GM04503 (cell line): ENCODE results near the gene ZMYND19.
"Not testable (repeated sequence)": the region's sequence is repeated elsewhere in the genome, so short reads cannot be mapped to it uniquely, and the experiment has no call there.

Source experiments
- DNase-seq: peaks from one replicate; pipeline ENCODE4 v3.0.0-alpha.2; 2012; ENCODE audit warnings: low read depth

The ZMYND19 gene

DNA sequence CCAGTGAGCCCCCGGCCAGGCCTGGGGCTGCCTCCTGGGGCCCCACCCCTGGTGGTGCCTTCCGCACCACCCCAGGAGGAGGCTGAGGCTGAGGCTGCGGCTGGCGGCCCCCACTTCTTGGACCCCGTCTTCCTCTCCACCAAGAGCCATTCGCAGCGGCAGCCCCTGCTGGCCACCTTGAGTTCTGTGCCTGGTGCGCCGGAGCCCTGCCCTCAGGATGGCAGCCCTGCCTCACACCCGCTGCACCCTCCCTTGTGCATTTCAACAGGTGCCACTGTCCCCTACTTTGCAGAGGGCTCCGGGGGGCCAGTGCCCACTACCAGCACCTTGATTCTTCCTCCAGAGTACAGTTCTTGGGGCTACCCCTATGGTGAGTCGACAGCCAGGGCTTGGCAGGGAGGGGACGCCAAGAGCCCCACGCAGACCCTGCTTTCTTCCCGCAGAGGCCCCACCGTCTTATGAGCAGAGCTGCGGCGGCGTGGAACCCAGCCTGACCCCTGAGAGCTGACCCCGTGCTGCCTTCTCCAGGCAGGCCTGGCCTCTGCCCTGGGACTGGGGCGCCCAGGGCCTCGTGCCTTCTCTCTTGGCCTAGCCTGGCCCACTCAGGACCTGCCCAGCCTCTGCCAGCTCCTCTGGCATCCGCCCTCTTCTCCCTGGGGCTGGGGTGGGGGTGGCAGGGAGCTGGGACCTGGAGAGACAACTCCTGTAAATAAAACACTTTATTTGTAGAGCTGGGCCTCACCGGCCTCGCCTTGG is 24.5 kb upstream of the ZMYND19 start:
- no peak for DNase-seq

DNA sequence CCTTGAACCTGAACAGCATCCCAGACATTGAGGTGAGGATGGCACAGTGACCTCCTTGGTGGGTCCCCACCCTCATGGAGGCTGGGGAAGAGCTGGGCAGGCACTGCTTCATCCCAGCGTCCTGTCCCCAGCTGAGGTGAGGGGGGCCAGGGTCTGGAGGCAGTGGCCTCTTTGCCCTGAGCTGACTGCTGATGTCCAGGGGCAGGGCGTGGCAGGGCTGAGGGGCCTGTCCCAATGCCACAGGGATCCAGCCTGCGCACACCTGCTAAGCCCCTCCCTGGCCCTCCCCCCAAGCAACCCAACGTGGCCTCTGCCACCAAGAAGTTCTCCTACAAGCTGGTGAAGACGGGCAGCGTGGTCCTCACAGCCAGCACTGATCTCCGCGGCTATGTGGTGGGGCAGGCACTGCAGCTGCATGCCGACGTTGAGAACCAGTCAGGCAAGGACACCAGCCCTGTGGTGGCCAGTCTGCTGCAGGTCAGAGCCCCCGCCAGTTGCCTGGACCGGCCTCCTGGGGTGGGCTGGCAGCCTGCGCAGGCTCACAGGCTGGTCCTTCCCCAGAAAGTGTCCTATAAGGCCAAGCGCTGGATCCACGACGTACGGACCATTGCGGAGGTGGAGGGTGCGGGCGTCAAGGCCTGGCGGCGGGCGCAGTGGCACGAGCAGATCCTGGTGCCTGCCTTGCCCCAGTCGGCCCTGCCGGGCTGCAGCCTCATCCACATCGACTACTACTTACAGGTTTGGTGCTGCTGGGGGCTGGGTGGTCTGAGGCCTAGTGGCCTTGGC is 23.6 kb upstream of the ZMYND19 start:
- DNase-seq, result no peak

DNA sequence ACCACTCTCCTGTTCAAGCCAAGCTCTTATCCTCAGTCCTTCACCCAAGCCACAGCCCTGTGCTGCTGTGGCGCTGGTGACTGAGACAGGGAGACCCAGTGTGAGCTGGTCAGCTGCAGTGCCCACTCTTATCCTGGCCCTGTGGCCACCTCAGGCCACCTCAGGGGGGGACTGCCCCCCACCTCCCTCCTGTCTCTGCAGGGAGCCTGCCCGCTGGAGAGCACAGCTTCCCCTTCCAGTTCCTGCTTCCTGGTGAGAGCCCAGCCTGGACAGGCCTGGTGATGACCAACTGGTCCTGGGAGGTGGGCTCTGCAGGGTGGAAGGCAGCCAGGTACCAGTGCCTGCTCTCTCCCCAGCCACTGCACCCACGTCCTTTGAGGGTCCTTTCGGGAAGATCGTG is 22.9 kb upstream of the ZMYND19 start:
- no peak for DNase-seq

DNA sequence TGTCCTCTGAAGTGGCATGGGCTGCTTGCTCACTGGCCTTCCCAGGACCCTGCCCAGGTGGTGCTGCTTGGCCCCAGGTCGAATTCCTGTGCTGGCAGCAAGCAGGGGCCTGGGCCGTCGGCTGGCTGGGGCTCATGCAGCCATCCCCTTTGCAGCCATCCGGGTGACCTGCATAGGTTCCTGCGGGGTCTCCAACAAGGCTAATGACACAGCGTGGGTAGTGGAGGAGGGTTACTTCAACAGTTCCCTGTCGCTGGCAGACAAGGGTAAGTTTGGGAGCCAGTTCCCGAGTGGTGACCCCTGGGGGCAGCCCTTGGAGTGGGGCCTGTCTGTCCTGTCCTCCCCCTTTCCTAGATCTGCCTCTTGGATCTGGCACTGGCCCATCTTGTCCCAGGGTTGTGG is 22.4 kb upstream of the ZMYND19 start:
- no peak for DNase-seq

DNA sequence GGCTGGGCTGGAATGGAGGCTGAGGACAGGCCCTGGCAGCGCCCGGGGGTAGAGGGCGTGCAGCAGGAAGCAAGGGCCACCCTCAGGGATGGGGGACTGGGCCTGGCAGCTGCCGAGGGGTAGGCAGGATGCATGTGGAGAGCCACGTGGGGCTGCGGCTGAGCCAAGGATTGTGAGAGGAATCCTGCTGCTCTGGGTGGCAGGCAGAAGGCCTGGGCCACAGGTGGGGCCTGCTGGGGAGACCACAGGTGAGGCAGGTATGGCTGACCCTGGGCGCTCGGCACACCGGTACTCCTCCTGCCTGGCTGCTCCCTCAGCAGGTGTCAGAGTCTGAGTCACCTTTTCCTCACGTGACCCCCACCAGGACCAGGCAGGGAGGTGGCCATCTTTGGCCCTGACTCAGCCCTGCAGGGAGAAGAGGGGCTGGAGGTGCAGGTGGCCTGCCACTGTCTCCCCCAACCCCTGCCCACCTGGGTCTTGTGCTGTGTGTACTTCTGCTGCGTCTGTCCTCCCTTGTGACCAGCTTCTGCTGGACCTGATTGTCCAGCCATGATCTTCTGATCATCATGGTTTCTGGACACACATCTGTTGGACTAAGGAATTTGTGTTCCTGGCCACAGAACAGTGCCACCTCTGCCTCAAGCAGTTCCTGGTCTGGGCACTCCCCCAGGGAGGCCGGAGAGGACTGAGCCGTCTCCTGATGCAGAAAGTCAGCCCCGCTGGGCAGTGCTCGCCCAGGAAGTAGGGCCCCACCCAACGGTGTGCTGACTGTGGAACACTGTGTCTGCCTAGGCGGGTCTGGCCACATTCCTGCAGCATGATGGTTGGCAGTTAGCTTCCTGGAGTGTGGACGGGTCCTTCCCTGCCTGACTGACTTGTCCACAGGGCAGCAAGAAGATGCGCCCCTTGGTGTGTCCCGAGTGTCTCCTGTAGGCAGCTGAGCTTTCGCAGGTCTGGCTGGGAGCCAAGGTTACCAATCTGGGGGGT is 21.6 kb upstream of the ZMYND19 start:
- no peak for DNase-seq

DNA sequence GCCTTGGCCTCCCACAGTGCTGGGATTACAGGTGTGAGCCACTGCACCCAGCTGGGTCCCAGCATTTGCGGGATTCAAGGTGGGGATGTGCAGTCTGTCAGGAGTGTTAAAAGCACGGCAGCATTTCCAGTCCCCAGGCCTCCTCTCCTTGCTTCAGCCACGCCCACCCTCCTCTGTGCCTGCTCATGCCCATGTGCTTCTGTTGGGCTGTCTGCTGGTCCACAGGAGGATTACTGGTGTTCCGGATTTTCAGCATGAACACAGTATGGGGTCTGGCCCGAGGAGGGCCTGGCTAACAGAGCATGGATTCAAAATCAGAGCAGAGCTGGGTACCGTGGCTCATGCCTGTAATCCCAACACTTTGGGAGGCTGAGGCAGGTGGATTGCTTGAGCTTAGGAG is 20.6 kb upstream of the ZMYND19 start:
- DNase-seq, result no peak

DNA sequence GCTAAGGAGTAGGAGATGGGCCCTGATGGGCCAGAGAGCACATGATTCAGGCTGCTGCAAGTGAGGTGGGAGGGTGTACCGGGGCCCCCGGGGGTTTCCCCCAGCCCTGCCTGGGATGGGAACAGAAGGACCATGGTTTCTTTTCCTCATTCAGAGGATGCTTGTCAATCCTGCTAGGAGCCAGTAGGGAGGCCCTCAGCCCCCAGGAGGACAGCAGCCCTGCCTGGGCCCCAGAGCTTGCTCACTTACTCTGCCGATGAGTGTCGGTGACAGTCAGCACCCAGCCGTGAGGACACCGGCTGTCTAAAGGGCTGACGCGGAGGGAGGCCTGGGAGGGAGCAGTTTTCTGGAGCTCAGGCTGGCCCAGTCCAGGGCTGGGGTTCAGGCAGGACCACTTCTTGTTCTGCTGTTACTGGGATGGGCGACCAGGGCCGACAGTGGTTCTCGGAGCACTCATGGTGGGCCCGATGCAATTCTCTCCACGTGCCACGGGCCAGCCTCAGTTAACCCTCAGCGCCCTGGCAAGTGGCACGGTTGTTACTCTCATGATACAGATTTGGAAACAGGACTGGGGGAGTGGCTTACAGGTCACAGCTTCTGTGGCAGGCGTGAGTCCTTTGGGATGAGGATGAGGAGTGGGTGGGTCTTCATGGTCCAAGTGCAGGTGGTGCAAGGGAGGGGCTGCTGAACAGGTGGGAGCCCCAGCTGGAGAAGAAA is 17.0 kb upstream of the ZMYND19 start:
- no peak for DNase-seq

DNA sequence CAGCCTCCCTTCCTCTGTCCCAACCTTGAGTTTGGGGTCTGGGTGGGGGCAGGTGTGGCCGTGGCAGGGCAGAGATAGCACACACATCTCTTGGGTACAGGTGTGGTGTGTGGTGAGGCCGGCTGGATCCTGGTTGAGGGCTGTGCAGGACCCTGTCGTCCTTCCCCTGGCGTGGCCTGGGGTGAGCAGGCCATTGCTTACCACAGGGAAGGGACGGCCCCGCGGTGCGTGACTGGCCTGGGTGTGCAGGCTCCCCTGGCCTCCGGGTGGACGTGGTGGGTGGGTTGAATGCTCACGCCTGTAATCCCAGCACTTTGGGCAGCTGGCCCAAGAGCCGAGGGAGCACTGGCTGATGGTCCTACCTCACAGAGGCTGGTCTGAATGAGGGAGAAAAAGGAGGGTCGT is 16.4 kb upstream of the ZMYND19 start:
- DNase-seq, result no peak

DNA sequence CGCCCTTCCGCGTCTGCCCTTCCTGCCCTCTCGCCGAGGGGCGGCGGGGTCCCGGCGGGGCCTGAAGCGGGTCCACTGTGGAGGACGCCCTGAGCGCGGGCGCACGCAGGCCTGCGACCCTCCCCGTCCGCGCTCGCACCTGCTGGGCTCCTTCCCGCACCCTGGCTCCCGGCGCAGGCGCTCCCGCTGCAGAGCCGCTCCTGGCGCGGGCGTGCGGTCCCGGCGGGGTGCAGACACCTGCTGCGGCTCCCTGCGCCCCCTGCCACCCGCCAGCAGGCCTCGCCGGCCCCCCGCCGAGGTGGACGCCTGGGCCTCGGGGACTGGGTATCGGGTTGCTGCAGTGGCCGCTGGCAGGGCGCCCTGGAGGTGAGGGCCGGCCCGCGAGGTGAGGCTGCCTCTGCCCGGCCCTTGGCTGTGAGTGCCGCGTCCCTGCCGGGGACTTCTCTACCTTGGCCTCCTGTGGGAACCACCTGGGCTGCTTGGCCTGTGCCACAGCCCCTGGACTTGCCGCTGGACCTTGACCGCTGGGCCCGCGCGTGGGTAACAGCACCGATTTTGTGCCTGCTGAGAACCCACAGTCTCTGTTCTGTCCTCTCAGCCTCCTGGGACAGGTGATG is 15.8 kb upstream of the ZMYND19 start:
- DNase-seq, result no peak

DNA sequence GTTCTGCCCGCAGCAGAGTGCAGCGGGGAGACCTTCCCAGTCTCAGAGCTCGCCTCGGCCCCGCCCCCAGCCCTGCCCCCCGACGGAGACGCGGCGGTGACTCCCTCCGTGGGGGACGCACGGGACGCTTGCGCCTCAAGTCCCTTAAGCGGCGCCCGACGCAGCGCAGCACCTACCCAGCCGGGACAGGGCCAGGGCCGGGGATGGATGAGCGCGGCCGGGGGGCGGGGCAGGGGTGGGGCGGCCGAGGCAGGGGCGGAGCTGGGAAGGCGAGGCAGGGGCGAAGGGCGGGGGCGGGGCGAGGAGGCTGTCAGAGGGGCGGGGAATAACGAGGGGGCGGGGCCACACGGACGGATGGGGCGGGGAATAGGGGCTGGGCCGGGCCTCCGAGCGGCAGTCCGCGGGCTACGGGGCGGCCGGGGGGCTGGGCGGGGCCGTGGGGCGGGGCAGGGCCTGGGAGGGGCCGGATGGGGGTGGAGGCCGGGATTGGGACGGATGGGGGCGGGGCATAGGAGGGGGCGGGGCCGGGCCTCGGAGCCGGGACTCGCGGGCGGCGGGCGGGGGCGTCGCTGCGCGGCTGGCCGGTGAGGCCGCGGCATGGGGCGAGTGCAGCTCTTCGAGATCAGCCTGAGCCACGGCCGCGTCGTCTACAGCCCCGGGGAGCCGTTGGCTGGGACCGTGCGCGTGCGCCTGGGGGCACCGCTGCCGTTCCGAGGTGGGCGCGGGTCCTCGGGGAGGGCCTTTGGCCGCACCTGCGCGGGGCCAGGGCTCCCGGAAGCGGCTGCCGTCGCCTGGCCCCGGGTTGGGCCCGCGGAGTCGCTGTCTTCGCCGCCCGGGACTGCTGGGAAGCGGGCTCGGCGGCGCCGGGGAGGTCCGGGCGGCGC is 15.1 kb upstream of the ZMYND19 start, which contains the start of gene ARRDC1:
Gene ARRDC1, plus strand, starts transcription at position 566 of the 884 bp plus-strand sequence. Its CDS starts 32 bp downstream, at position 598.
- DNase-seq, result no peak

DNA sequence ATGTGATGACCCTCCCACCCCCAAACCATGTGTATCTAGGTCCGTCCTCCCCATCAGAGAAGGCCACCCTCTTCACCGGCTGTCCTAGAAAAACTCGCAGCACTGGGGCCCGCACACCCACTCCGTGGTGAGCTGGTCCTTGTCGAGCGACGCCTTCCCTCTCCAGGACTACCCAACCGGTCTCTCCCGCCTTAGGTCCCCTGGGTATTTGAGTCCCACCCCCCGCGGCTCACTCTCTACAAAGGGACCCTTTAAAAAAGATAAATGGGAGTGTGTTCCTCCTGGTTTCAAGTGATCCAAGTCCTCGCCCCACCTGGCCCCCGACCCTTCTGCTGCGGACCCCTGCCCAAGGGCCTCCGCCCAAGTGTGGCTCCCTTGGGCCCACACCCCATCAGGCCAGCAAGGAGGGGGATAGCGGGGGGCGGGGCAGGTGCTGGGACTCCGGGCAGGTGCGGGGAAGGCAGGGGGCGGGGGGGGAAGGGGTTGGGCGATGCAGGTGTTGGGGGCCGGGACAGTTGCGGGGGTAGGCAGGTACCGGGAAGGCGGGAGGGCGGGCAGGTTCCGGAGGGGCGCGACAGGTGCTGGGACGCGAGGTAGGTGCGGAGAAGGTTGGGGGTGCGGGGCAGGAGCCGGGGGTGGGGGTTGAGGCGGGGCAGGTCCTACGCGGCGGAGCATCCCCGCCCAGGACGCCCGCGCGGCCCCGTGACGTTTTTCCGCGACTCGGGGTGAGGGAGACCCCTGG is 14.2 kb upstream of the ZMYND19 start:
- no peak for DNase-seq

DNA sequence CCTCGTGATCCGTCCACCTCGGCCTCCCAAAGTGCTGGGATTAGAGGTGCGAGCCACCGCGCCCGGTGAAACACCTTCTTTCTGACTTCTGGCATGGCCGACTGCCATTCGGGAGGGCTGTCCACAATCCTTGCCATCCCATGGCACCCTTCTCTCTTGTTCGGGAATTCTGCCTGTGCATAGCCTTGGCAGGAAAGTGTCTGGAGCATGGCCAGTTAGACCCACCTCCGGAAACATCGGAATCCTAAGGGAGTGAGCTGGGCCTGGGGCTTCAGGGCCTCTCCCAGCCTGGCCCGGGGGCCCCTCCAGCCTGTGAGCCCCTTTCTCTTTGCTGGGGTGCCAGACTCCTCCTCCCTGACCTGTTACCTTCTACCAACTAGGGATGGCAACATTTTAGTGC is 13.6 kb upstream of the ZMYND19 start:
- no peak for DNase-seq

DNA sequence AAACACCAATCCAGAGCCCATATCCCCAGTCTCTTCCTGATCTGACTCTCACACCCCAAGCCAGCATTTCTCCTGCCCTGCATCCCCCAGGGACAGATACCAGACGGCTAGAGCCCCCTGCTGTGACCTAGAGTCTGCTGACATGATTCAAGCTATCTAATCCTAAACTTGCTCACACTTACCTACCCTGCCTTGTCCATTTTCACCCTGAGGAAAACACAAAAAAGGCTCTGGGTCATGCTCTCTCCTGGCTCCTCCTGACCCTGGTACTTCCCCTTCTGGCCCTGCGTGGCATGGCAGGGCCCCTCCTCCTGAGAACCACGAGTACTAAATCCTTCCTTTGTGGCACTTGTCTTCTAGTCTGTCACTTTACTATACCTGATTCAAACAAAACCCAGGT is 12.3 kb upstream of the ZMYND19 start:
- DNase-seq, result no peak

DNA sequence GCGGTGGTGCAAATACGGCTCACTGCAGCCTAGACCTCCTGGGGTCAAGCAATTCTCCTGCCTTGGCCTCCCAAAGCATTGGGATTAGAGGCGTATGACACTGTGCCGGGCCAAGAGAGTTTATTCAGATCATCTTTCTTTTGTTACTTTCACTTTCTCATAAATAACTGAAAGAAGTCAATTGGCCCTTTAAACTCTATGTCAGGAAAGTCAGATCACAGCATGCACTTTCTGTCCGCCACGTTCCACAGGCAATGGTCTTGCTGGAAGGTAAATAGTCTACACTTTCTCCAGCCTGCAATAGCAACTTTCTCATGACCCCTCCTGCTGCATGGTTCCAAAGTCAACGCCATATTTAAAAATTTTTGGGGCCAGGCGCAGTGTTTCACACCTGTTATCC is 8.6 kb upstream of the ZMYND19 start:
- DNase-seq, result no peak

DNA sequence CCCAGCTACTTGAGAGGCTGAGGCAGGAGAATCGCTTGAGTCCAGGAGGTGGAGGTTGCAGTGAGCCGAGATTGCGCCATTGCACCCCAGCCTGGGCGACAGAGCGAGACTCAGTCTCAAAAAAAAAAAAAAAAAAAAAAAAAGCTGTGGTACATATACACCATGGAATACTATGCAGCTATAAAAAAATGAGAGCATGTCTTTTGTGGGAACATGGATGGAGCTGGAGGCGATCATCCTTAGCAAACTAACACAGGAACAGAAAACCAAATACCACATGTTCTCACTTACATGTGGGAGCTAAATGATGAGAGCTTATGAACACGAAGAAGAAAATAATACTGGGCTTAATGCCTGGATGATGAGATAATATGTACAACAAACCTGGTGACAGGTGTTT is 6.3 kb upstream of the ZMYND19 start:
- not testable (repeated sequence) for DNase-seq

DNA sequence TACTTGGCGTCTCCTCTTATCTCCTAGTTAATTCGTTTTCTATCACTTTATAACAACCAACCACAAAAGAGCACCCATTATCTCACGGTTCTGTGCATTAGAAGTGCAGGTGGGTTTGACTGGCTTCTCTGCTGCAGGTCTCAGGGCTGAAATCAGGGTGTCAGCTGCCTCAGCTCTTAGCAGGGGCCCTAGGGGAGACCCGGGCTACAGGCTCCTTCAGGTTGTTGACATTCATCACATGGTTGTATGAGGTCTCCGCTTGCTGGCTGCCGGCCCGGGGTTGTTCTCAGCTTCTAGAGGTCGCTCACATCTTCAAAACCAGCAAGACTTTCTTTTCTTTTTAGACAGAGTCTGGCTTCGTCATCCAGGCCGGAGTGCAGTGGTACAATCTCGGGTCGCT is 2.9 kb upstream of the ZMYND19 start:
- no peak for DNase-seq

DNA sequence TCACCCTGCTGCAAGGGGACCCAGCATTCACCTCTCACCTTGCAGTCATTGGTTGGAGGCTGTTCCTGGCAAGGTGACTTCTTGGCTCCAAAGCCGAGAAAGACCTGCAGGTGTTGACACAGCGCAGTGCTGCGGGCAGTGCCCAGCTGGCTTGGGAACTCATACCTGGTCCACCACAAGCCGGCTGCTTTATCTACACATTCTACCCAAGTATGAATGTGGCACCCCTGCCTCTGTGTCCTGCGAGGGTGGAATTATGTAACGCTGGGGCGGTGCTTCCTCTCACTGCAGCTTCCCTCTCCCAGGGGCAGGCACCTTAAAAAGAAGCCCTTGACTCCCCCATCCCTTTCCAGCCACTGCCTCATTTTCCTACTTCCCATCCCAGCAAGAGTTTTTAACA is 2.5 kb upstream of the ZMYND19 start:
- DNase-seq, result no peak

DNA sequence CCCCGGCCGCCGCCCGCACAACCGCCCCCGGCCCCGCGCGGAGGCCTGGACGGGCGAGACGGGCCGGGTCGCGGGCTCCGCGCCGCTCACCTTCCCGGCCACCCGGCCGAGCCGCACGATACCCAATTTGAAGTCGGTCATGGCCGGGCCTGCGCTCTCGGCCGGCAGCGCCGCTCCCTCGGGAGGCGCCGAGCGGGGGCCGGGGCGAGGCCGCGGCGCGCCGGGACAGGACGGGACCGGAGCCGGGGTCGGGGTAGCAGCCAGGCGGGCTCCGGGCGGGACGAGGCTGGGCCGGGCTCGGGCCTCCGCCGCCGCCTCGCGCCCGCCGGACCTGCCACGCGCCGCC is 216 bp downstream of the ZMYND19 start:
- no peak for DNase-seq

DNA sequence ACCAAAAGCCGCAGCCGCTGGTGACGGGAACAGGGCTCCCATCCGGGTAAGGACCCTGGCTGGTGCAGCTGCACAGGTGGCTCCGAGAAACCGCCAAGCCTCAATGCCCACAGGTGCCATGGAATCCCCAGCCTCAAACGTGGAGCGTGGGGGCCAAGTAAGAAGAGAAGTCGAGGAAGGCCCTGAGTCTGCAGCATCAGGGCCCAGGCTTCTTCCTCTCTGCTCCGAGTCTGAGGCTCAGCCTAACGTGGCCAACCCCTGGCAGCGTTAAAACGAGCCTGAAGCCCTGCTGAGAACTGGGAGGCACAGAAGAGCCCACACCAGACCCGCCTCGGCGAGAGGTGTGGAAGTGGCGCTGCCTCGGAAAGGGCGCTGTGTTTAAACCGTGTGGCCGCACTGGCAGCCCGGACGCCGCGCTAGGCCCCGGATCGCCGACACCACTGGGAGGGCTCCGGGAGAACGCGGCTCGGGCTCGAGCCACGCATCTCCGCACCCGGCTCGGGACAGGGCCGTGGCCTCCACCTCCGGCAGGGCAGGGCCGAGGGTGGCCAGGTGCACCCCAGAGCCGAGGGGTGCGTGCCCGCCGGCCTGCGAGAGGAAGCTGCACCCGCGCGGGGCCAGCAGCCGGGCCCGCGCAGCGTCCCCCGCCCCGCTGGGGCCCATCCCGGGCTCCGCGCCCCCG is 730 bp downstream of the ZMYND19 start:
- DNase-seq, result no peak
